Parathyroid adenoma (tissue), 2 donors: ENCODE results near the gene ST6GAL1.

Experiments used
- H2AFZ ChIP-seq: fragments of 300-600 bp; sonication (generic); one replicate; pipeline ENCODE4 v1.7.0; 2017; ENCODE audit warnings: antibody characterized with exemption, mild to moderate bottlenecking
- H3K27ac ChIP-seq: fragments of 300-600 bp; sonication (generic); one replicate; pipeline ENCODE4 v1.7.0; 2017
- H3K27me3 ChIP-seq: fragments of 300-600 bp; sonication (generic); one replicate; pipeline ENCODE4 v1.7.0; 2017; ENCODE audit warnings: low read length; ENCODE audit not compliant: control insufficient read depth, insufficient read depth
- H3K36me3 ChIP-seq: fragments of 300-600 bp; sonication (generic); one replicate; pipeline ENCODE4 v1.7.0; 2017; ENCODE audit warnings: low read length; ENCODE audit not compliant: control insufficient read depth, insufficient read depth
- H3K4me1 ChIP-seq: fragments of 300-600 bp; sonication (generic); one replicate; pipeline ENCODE4 v1.7.0; 2017; ENCODE audit warnings: control low read depth
- H3K4me2 ChIP-seq: fragments of 300-600 bp; sonication (generic); one replicate; pipeline ENCODE4 v1.7.0; 2017; ENCODE audit warnings: low read length
- H3K4me3 ChIP-seq: fragments of 300-600 bp; sonication (generic); one replicate; pipeline ENCODE4 v1.7.0; 2017; ENCODE audit warnings: low read depth, low read length
- H3K79me2 ChIP-seq: fragments of 300-600 bp; sonication (generic); one replicate; pipeline ENCODE4 v1.7.0; 2017; ENCODE audit warnings: control low read depth
- H3K9ac ChIP-seq: fragments of 300-600 bp; sonication (generic); one replicate; pipeline ENCODE4 v1.7.0; 2017; ENCODE audit warnings: mild to moderate bottlenecking
- H3K9me3 ChIP-seq: fragments of 300-600 bp; sonication (generic); one replicate; pipeline ENCODE4 v1.7.0; 2017; ENCODE audit warnings: low read length; ENCODE audit not compliant: control insufficient read depth
- CTCF ChIP-seq: fragments of 300-600 bp; sonication (generic); IDR thresholded peaks from one replicate; pipeline ENCODE4 v1.7.0; 2017; ENCODE audit warnings: antibody characterized with exemption, mild to moderate bottlenecking
- donor health status: primary hyperparathyroidism.

Gene ST6GAL1

DNA sequence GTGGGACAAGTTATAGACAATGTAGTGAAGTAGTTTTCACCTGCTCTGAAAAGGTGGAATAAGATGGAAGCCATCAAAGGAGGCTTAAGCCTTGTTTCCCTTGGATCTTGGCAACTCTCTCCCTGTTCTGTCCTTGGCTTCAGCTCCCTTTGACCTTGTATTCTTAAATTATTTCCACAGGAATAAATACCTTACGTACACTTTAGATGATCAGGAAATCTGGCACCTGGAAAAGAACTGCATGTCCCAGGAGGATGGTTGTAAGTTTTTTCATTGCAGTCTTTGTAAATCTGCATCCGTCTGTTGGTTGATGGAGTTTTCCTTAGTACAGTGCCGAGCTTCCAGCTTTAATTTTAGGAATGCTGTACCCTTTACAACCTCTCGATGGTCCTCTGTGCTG lies 11.8 kb downstream of the ST6GAL1 start:
- H3K9me3 ChIP-seq: no peaks in the 10 kb centered on the region
- H3K4me2 ChIP-seq: no peak overlapping the region
- no peak for TF ChIP-seq CTCF
- no peak overlapping the region for H2AFZ ChIP-seq
- H3K36me3 ChIP-seq: no peaks in the 10 kb centered on the region
- H3K4me1 ChIP-seq: no peaks in the 10 kb centered on the region
- H3K9ac ChIP-seq: no peak overlapping the region
- H3K79me2 ChIP-seq: peaks cover 8% of the 10 kb centered on the region
- H3K27me3 ChIP-seq: no peaks in the 10 kb centered on the region
- no peak overlapping the region for H3K4me3 ChIP-seq
- H3K27ac ChIP-seq: no peak overlapping the region

- Histone ChIP-seq H3K9ac (no peak overlapping the region), H3K4me3 (no peak overlapping the region), H3K4me1 (no peaks in the 10 kb centered on the region), H3K36me3 (no peaks in the 10 kb centered on the region), H3K27ac (no peak overlapping the region), H2AFZ (no peak overlapping the region), H3K9me3 (no peaks in the 10 kb centered on the region), H3K4me2 (no peak overlapping the region), H3K27me3 (no peaks in the 10 kb centered on the region), H3K79me2 (peaks cover 3% of the 10 kb centered on the region)
- no peak for TF ChIP-seq CTCF
Observed at GRCh38 chr3:186945255-186945823, 15.0 kb downstream of the ST6GAL1 start.

DNA sequence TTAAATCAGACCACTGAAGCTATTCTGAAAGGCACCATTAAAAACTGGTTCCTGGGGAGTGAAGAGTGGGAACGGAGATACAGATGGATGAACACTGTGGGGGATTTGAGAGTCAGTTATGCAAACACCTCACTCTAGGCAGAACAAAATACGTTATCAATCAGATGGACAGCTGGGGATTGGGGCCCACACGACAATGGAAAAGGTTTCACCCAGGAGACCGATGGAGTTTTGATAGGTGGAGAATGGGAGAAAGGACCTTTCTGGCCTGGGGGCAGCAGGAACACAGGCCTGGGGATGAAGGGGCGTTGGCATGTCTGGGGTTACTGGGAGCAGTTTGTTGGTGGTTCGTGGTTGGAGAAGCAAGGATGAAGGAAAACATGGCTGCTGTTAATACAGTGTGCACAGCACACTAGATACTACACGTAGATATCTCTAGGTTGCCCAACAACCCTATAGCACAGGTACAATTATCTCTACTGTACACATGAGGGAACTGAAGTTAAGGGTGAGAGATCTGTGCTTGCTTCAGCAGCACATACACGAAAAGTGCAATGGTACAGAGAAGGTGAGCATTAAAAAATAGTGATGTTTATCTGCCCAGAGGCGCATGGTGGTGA lies 16.5 kb downstream of the ST6GAL1 start:
- Histone ChIP-seq H3K4me2 (no peak overlapping the region), H3K9me3 (no peaks in the 10 kb centered on the region), H3K4me3 (no peak overlapping the region), H3K36me3 (no peaks in the 10 kb centered on the region), H3K4me1 (no peaks in the 10 kb centered on the region), H2AFZ (no peak overlapping the region), H3K79me2 (peaks cover 3% of the 10 kb centered on the region), H3K27me3 (no peaks in the 10 kb centered on the region), H3K9ac (no peak overlapping the region), H3K27ac (no peak overlapping the region)
- TF ChIP-seq CTCF: no peak

DNA sequence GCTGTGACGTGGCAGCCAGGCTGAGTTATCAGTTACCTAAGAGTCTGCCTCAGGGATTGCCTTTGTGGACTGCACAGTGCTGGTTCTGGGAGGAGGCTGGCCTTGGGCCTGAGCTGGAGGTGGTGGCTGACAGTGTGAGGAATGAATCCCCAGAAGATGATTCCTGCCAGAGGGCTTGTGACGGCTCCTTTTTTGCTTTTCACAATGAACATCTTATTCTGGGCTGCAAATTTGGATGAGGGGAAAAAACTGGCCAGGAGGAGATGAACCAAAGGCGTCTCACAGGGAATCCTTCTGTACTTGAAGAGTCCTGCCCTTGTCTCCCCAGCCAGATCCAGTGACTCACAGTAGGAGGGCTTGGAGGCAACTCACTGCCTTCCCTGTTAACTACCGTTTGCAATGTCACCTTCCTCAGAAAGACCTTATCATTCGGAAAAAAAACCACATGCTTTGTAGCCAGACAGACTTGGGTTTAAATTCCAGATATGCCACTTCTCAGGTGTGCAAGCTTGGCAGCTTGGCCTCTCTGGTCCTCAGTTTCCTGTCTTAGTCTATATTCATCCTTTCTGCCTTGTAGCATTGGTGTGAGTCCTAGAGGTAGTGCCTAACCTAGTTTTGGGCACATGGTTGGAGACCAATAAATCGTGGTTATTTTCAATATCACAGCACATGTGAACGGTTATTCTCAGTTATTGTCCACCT lies 19.1 kb downstream of the ST6GAL1 start:
- H3K27ac ChIP-seq: no peak overlapping the region
- no peaks in the 10 kb centered on the region for H3K27me3 ChIP-seq
- no peak overlapping the region for H3K4me2 ChIP-seq
- H3K36me3 ChIP-seq: no peaks in the 10 kb centered on the region
- H3K79me2 ChIP-seq: peaks cover 3% of the 10 kb centered on the region
- H2AFZ ChIP-seq: no peak overlapping the region
- no peak for TF ChIP-seq CTCF
- H3K9me3 ChIP-seq: no peaks in the 10 kb centered on the region
- H3K4me3 ChIP-seq: no peak overlapping the region
- H3K4me1 ChIP-seq: peaks cover 5% of the 10 kb centered on the region
- no peak overlapping the region for H3K9ac ChIP-seq
